GM18861 (cell line): ENCODE results near the gene MUC13.
A peak's percentile ranks its signal among the peaks of the same experiment; 100 is the strongest.

Experiments used
- ATAC-seq: cut with Tn5 transposase; IDR thresholded peaks from one replicate; pipeline ENCODE4 v1.9.1; 2021; ENCODE audit not compliant: unreplicated experiment

Gene MUC13

GRCh38 chr3:124951511-124952281, 17.1 kb upstream of the MUC13 start:
- no peak for ATAC-seq

- ATAC-seq: no peak
Measured at GRCh38 chr3:124950026-124950425, 15.5 kb upstream of the MUC13 start.

GRCh38 chr3:124942613-124943012, 8.1 kb upstream of the MUC13 start:
- ATAC-seq: no peak

- no peak for ATAC-seq
Measured at GRCh38 chr3:124941771-124942170, 7.2 kb upstream of the MUC13 start.

GRCh38 chr3:124939661-124940060, 5.1 kb upstream of the MUC13 start:
- no peak for ATAC-seq

GRCh38 chr3:124938896-124939295, 4.3 kb upstream of the MUC13 start:
- ATAC-seq: no peak

GRCh38 chr3:124937049-124937448, 2.5 kb upstream of the MUC13 start:
- ATAC-seq: no peak

GRCh38 chr3:124935794-124936542, 1.4 kb upstream of the MUC13 start:
- ATAC-seq: no peak

- no peak for ATAC-seq
Measured at GRCh38 chr3:124935264-124935663, 713 bp upstream of the MUC13 start.

GRCh38 chr3:124928333-124929202, 6.0 kb downstream of the MUC13 start:
- ATAC-seq: no peak

- peak; percentile 59 for ATAC-seq
Measured at GRCh38 chr3:124927574-124928045, 6.9 kb downstream of the MUC13 start.

GRCh38 chr3:124926426-124927101, 8.0 kb downstream of the MUC13 start:
- ATAC-seq: no peak

GRCh38 chr3:124924741-124925140, 9.8 kb downstream of the MUC13 start:
- ATAC-seq: no peak

GRCh38 chr3:124923833-124924232, 10.7 kb downstream of the MUC13 start:
- ATAC-seq: no peak

GRCh38 chr3:124920718-124921117, 13.8 kb downstream of the MUC13 start:
- no peak for ATAC-seq

GRCh38 chr3:124919756-124920155, 14.8 kb downstream of the MUC13 start:
- no peak for ATAC-seq

GRCh38 chr3:124918524-124918923, 16.0 kb downstream of the MUC13 start:
- ATAC-seq: no peak

- ATAC-seq: no peak
Measured at GRCh38 chr3:124916837-124917409, 17.6 kb downstream of the MUC13 start.

GRCh38 chr3:124915254-124915653, 19.3 kb downstream of the MUC13 start:
- no peak for ATAC-seq

- no peak for ATAC-seq
Measured at GRCh38 chr3:124907957-124908356, 26.6 kb downstream of the MUC13 start.
